ENCODE data around the gene GAREM2.

GAREM2 gene

DNA sequence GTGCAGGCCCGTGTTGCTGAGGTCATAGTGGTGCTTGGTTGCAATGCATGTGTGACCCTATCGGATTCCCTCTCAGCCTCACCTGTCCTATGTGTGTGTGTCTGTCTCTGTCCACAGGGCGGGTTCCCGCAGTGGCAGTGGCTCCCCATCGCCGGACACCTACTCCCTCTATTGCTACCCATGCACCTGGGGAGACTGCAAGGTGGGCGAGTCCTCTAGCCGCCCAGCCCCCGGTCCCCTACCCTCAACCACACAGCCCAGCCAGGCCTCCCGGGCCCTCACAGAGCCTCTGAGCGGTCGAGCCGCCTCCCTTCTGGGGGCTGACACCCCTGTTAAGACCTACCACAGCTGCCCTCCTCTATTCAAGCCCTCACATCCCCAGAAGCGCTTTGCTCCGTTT, 14.2 kb downstream of the GAREM2 start:
- TF ChIP-seq, protein P1, sequence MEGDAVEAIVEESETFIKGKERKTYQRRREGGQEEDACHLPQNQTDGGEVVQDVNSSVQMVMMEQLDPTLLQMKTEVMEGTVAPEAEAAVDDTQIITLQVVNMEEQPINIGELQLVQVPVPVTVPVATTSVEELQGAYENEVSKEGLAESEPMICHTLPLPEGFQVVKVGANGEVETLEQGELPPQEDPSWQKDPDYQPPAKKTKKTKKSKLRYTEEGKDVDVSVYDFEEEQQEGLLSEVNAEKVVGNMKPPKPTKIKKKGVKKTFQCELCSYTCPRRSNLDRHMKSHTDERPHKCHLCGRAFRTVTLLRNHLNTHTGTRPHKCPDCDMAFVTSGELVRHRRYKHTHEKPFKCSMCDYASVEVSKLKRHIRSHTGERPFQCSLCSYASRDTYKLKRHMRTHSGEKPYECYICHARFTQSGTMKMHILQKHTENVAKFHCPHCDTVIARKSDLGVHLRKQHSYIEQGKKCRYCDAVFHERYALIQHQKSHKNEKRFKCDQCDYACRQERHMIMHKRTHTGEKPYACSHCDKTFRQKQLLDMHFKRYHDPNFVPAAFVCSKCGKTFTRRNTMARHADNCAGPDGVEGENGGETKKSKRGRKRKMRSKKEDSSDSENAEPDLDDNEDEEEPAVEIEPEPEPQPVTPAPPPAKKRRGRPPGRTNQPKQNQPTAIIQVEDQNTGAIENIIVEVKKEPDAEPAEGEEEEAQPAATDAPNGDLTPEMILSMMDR (conservative IDR thresholded peaks at IDR 0.05; ENCODE audit: low read depth, low read length): no peak
- H3K4me3 ChIP-seq (ENCODE audit: low read length): no peak overlapping the region
- DNase-seq (ENCODE audit: low read depth): no peak

DNA sequence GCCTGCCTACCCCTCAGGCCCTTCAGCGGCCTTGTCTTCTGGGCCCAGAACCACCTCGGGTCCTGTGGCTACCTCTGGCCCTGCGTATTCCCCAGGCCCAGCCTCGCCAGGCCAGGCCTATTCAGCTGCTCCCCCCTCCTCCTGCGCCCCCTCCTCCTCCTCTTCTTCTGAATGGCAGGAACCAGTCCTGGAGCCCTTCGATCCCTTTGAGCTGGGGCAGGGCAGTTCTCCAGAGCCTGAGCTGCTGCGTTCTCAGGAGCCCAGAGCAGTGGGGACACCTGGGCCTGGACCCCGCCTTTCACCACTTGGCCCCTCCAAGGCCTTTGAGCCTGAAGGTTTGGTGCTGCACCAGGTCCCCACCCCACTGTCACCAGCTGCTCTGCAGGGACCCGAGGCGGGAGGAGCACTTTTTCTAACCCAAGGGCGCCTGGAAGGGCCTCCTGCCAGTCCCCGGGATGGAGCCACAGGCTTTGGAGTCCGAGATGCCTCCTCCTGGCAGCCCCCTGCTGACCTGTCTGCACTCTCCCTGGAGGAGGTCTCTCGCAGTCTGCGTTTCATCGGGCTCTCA, 14.7 kb downstream of the GAREM2 start:
- TF ChIP-seq, protein P1 (conservative IDR thresholded peaks at IDR 0.05; ENCODE audit: low read depth, low read length): no peak
- no peak overlapping the region for H3K4me3 ChIP-seq (ENCODE audit: low read length)
- no peak for DNase-seq (ENCODE audit: low read depth)

DNA sequence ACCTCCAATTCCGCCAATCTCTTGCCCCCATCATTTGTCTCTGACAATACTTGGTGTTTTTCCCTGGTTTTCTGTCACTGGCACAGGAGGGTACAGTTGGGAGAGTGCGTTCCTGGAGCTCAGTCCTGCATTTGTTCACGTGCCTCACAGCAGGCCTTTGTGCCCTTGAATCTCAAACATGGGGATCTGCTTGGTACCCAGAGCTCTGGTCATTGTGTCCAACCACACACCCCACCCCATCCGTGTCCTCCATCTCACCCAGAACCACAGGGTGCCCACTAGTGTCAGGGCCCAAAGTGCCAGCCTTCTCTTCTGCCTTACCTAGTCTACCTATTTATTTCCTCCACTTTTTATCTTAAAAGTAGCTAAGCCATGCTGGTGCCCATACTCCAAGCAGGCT, 16.2 kb downstream of the GAREM2 start:
- no peak overlapping the region for H3K4me3 ChIP-seq (ENCODE audit: low read length)
- TF ChIP-seq, protein P1 (conservative IDR thresholded peaks at IDR 0.05; ENCODE audit: low read depth, low read length): no peak
- no peak for DNase-seq (ENCODE audit: low read depth)

DNA sequence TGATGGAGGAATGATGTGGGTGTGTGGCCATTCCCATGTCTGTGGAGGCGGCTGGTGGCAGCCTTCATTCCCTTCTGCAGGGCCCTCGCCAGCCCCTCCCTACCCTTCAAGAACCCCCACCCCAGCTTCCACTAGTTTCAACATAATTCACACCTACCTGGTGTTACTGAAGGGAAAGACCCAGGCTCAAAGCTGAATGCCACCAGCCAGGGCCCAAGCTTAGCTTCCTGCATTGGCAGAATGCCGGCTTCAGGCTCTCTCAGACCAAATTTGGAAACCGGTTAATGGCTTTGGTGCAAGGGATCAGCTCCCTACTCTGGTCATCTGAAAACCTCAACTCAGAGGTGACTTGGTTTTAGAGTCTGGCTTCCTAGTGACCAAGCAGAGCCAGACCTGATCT, 16.9 kb downstream of the GAREM2 start:
- H3K4me3 ChIP-seq (ENCODE audit: low read length): no peak overlapping the region
- DNase-seq (ENCODE audit: low read depth): no peak
- TF ChIP-seq, protein P1 (conservative IDR thresholded peaks at IDR 0.05; ENCODE audit: low read depth, low read length): no peak

DNA sequence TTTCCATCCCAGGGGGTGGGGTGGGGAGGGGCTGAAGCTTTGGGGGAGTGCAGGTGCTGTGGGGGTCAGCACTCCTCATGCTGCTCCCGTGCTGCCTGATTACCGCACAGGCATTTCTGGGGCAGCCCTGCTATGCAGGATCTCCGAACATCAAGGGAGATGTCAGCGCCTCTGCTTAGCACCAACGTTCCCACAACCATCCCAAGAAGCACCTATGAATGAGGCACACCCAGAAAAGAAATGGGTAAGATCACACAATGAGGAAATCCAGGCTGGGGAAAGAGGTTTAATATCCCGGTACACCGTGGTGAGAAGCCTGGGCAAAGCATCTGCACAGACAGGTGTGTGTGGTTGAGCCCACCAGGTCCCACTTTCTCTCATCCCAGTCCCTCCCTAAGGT, 17.5 kb downstream of the GAREM2 start:
- no peak for DNase-seq (ENCODE audit: low read depth)
- TF ChIP-seq, protein P1 (conservative IDR thresholded peaks at IDR 0.05; ENCODE audit: low read depth, low read length): no peak
- H3K4me3 ChIP-seq (ENCODE audit: low read length): no peak overlapping the region

DNA sequence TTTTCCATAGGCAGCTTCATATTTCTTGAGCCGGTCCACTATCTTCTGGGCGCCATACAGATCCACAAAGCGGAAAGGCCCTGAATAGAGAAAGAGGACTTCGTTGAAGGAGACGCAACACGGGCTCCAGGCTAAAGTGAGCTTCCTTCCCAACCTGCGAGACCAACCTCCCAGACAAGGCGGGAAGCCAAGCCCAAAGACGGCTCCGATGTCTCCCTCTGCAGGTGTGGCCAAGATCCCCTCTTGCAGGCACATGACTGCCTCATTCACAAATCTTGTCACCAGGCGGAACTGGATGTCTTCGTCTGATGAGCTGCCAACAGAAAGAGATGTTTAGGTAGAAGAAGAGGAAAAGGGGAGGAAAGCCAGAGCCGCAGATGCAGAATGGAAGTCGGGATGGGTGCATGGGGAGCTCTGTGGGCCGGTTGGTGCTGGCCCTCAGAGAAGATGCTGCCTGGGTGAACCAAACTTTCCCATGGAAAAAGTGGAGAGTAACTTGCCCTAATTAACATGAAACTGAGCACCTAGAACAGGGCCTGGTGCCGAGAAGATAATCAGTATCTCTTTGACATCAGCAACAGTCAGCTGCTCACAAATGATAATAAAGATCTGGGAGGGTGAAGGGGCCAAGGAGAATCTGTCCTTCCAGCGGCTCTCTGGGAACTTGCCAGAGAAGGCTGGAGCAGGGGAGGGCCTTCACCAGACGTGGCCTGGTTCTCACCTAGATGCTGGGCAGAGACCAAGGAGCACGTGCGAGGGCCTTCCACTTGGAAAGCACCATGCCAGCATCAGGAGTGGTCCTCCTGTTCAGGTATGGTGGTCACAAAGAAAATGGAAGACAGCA, 18.6 kb downstream of the GAREM2 start:
- DNase-seq (ENCODE audit: low read depth): no peak
- TF ChIP-seq, protein P1 (conservative IDR thresholded peaks at IDR 0.05; ENCODE audit: low read depth, low read length): no peak

More for the DNA sequence above, 18.6 kb downstream of the GAREM2 start:
- no peak overlapping the region for H3K4me3 ChIP-seq (ENCODE audit: low read length)
